CD4-positive, CD25-positive, alpha-beta regulatory T cell (primary cell): ENCODE measurements around the gene STAM. TPM values are rescaled to one million over a fixed set of nuclear protein-coding genes. Genes with fewer than 3 reads are reported as not detected.

Source experiments
- ATAC-seq, 2 donors: fragments of 150-1000 bp; cut with Tn5 transposase; one replicate each; pipeline ENCODE4 v1.10.0; 2021; ENCODE audit warnings: low read depth in 2 of 2, moderate number of reproducible peaks in 2 of 2, moderate library complexity in 1 of 2
- DNase-seq, 3 donors: peaks; one replicate each; pipeline versions ENCODE4 v3.0.0 to v3.0.0-alpha.2; 2012 to 2022; ENCODE audit warnings: mixed read lengths in 1 of 3
- H3K27ac ChIP-seq: one replicate; pipeline ENCODE4 v1.7.0; 2013; ENCODE audit warnings: mild to moderate bottlenecking, low read length; ENCODE audit not compliant: insufficient read depth, poor library complexity, severe bottlenecking
- H3K27me3 ChIP-seq: one replicate; pipeline ENCODE4 v1.7.0; 2013; ENCODE audit warnings: low read length; ENCODE audit not compliant: control insufficient read depth, insufficient read depth
- H3K36me3 ChIP-seq: one replicate; pipeline ENCODE4 v1.7.0; 2013; ENCODE audit warnings: mild to moderate bottlenecking, low read length, moderate library complexity; ENCODE audit not compliant: control insufficient read depth, insufficient read depth
- H3K4me1 ChIP-seq: 2 replicates; pipeline ENCODE4 v1.7.0; 2013; ENCODE audit warnings: mild to moderate bottlenecking, low read length; ENCODE audit not compliant: insufficient read depth, control insufficient read depth, poor library complexity, severe bottlenecking
- H3K4me3 ChIP-seq: one replicate; pipeline ENCODE4 v1.7.0; 2013; ENCODE audit warnings: low read depth, mild to moderate bottlenecking, low read length, moderate library complexity
- H3K9me3 ChIP-seq, 2 experiments: 1 replicate in 1 of 2; 2 replicates in 1 of 2; pipeline ENCODE4 v1.7.0; 2013; ENCODE audit warnings: low read length in 2 of 2, mild to moderate bottlenecking in 1 of 2, moderate library complexity in 1 of 2; ENCODE audit not compliant: control insufficient read depth in 2 of 2
- H3K27ac Mint-ChIP-seq, 3 donors: one replicate each; pipeline ENCODE4 v1.8.0; 2020 to 2022; ENCODE audit warnings: mild to moderate bottlenecking in 3 of 3, mixed read lengths in 3 of 3, moderate library complexity in 2 of 3
- H3K27me3 Mint-ChIP-seq: one replicate; pipeline ENCODE4 v1.8.0; 2022; ENCODE audit warnings: mild to moderate bottlenecking, mixed read lengths
- H3K36me3 Mint-ChIP-seq: one replicate; pipeline ENCODE4 v1.8.0; 2020; ENCODE audit warnings: mixed read lengths
- H3K4me1 Mint-ChIP-seq, 4 donors: one replicate each; pipeline ENCODE4 v1.8.0; 2020 to 2022; ENCODE audit warnings: mixed read lengths in 4 of 4, mild to moderate bottlenecking in 1 of 4
- H3K4me3 Mint-ChIP-seq, 4 donors: one replicate each; pipeline ENCODE4 v1.8.0; 2020 to 2022; ENCODE audit warnings: mild to moderate bottlenecking in 4 of 4, mixed read lengths in 4 of 4, moderate library complexity in 3 of 4
- H3K9me3 Mint-ChIP-seq, 7 donors: one replicate each; pipeline ENCODE4 v1.8.0; 2020 to 2022; ENCODE audit warnings: mixed read lengths in 7 of 7, mild to moderate bottlenecking in 3 of 7, moderate library complexity in 2 of 7
- polyA plus RNA-seq, 4 donors: library from polyadenylated mRNA; unstranded; fragments of 300-500 nt; fragmentation: Illumina TruSeq; gene quantifications; one replicate each; pipeline ENCODE4 v1.2.3, GENCODE V29; 2021
- total RNA-seq: library from RNA; stranded (reverse); gene quantifications from one replicate; pipeline ENCODE4 v1.2.3, GENCODE V29; 2022

The STAM gene
- total and polyA plus RNA-seq, 5 donors from 2014 or later = 48.0 to 154 (median 69.6) TPM

- Histone ChIP-seq H3K9me3 (no peaks in the 10 kb centered on the region), H3K36me3 (no peaks in the 10 kb centered on the region), H3K4me1 (no peaks in the 10 kb centered on the region), H3K4me3 (no peak overlapping the region), H3K27me3 (no peaks in the 10 kb centered on the region), H3K27ac (no peak overlapping the region)
- no peak for DNase-seq
- H3K9me3 Mint-ChIP-seq = peaks cover 0 to 1% (median 0%) of the 10 kb centered on the region in 7 donors
- H3K36me3 Mint-ChIP-seq = peaks cover 3% of the 10 kb centered on the region
- no peak for ATAC-seq
- H3K27me3 Mint-ChIP-seq = no peaks in the 10 kb centered on the region
- peak overlapping the region in 1 of 3 donors; percentile 8 for H3K27ac Mint-ChIP-seq
- no peak overlapping the region for H3K4me3 Mint-ChIP-seq
- peaks cover 6 to 9% (median 9%) of the 10 kb centered on the region in 4 donors for H3K4me1 Mint-ChIP-seq
Measured at GRCh38 chr10:17758200-17758599, 114.2 kb downstream of the STAM start.

GRCh38 chr10:17758896-17759295 lies 114.9 kb downstream of the STAM start:
- H3K4me1 ChIP-seq = no peaks in the 10 kb centered on the region
- H3K4me3 ChIP-seq = no peak overlapping the region
- H3K27me3 ChIP-seq = no peaks in the 10 kb centered on the region
- no peak overlapping the region for H3K27ac ChIP-seq
- Mint-ChIP-seq H3K9me3 (peaks cover 0 to 1% (median 0%) of the 10 kb centered on the region in 7 donors), H3K27me3 (no peaks in the 10 kb centered on the region), H3K27ac (no peak overlapping the region), H3K36me3 (peaks cover 3% of the 10 kb centered on the region), H3K4me3 (no peak overlapping the region), H3K4me1 (peaks cover 6 to 9% (median 9%) of the 10 kb centered on the region in 4 donors)
- ATAC-seq (no peak), DNase-seq (no peak)
- H3K9me3 ChIP-seq = no peaks in the 10 kb centered on the region
- H3K36me3 ChIP-seq = no peaks in the 10 kb centered on the region

DNA sequence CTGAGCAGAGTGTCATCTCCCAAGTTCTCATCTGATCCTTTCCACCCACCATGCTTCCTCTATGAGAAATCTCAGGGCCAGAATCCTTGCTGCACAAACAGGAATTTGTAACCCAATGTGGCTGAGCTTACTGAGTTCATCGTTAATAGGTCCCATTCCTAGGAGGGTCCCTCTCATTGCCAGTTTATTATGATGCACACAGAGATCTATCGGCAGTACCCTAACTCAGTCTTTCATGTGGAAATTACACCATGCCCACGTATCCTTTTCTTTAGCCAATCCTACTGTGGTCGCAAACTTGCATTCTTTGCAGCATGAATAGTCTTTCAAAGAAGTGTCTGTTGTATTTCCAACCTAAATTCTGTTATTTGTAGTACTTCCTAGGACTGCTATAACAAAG lies 120.2 kb downstream of the STAM start:
- H3K27ac ChIP-seq = no peak overlapping the region
- peaks cover 0 to 1% (median 0%) of the 10 kb centered on the region in 4 donors for H3K4me1 Mint-ChIP-seq
- DNase-seq = no peak
- H3K27me3 Mint-ChIP-seq = peaks cover 4% of the 10 kb centered on the region
- ATAC-seq = no peak
- H3K36me3 ChIP-seq = no peaks in the 10 kb centered on the region
- H3K4me1 ChIP-seq = no peaks in the 10 kb centered on the region
- H3K36me3 Mint-ChIP-seq = peaks cover 3% of the 10 kb centered on the region
- no peaks in the 10 kb centered on the region for H3K9me3 ChIP-seq
- no peak overlapping the region for H3K4me3 Mint-ChIP-seq
- H3K9me3 Mint-ChIP-seq = peaks cover 0 to 2% (median 0%) of the 10 kb centered on the region in 7 donors
- no peaks in the 10 kb centered on the region for H3K27me3 ChIP-seq
- no peak overlapping the region for H3K4me3 ChIP-seq
- no peak overlapping the region for H3K27ac Mint-ChIP-seq

DNA sequence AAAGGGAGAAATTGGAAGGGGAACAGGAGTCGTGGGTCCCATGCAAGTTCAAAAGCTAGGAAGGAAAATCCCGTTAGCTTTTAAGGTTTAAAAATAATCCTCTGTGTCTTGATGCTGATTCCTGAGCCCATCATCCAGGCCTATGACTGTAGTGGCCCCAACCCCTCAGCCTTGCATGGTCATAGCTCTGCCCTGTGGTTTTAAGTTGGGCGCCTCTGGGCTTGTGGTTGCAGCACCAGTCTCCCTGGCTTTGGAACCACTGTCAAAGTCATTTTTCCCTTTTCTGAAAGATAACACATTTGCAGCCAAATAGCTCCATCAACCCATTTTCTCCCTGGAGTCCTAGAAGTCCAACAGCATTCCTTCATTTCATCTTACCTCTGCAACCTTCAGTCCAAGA lies 121.7 kb downstream of the STAM start:
- peaks cover 3% of the 10 kb centered on the region for H3K36me3 Mint-ChIP-seq
- H3K27ac Mint-ChIP-seq = no peak overlapping the region
- no peak for ATAC-seq

More for the DNA sequence above, 121.7 kb downstream of the STAM start:
- no peaks in the 10 kb centered on the region for H3K9me3 ChIP-seq
- Mint-ChIP-seq H3K9me3 (peaks cover 0 to 2% (median 0%) of the 10 kb centered on the region in 7 donors), H3K27me3 (peaks cover 5% of the 10 kb centered on the region), H3K4me3 (no peak overlapping the region), H3K4me1 (peaks cover 0 to 1% (median 0%) of the 10 kb centered on the region in 4 donors)
- H3K27ac ChIP-seq = no peak overlapping the region
- H3K36me3 ChIP-seq = no peaks in the 10 kb centered on the region
- H3K4me3 ChIP-seq = no peak overlapping the region
- no peaks in the 10 kb centered on the region for H3K4me1 ChIP-seq
- no peaks in the 10 kb centered on the region for H3K27me3 ChIP-seq
- DNase-seq = no peak

Other genes starting within 250 kb of the STAM start
- gene ST8SIA6, start 189.6 kb upstream of the STAM start, total RNA-seq = 10.8 TPM
- 1 to 10 TPM; 5.6 to 9.3 (median 8.2) TPM for gene ST8SIA6, start 189.6 kb upstream of the STAM start, polyA plus RNA-seq
- 22.0 TPM for gene HACD1, start 26.8 kb upstream of the STAM start, total RNA-seq
- gene HACD1, start 26.8 kb upstream of the STAM start, polyA plus RNA-seq = 10 to 100 TPM; 28.4 to 65.8 (median 47.0) TPM
- gene TMEM236, start 108.0 kb downstream of the STAM start, total RNA-seq = 0.10 TPM
- under 1 TPM in 2 of 4 donors, not detected in 2; 0.13 to 0.15 TPM for gene TMEM236, start 108.0 kb downstream of the STAM start, polyA plus RNA-seq
- gene MRC1, start 165.2 kb downstream of the STAM start, total RNA-seq = 0.37 TPM
- 1 to 10 TPM in 2 of 4 donors, under 1 TPM in 2; 0.24 to 1.8 (median 1.1) TPM for gene MRC1, start 165.2 kb downstream of the STAM start, polyA plus RNA-seq